Activated CD8-positive, alpha-beta memory T cell treated with anti-CD3 and anti-CD28 coated beads, Interleukin-2, amount 50 U/mL, for 48 hours (primary cell): ENCODE results near the gene CGB3.

Experiments used
- DNase-seq: peaks from one replicate; pipeline ENCODE4 v3.0.0-alpha.2; 2020

CGB3 gene

GRCh38 chr19:48985711-48986110, 38.4 kb downstream of the CGB3 start:
- no peak for DNase-seq

GRCh38 chr19:48982280-48982679, 41.9 kb downstream of the CGB3 start:
- no peak for DNase-seq

DNA sequence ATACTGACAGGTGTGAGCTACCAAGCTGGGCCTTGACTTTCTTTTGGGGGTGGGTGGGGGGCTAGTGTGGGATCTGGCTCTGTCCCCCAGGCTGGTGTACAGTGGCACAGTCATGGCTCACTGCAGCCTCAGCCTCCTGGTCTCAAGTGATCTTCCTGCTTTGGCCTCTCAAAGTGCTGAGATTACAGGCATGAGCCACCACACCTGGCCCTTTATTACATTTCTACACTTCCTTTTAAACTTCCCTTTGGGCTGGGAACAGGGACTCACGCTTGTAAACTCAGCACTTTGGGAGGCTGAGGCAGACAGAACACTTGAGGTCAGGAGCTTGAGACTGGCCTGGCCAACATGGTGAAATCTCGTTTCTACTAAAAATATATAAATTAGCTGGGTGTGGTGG, 47.1 kb downstream of the CGB3 start:
- DNase-seq, result no peak

- DNase-seq, result no peak
These were observed 47.9 kb downstream of the CGB3 start for GRCh38 chr19:48975947-48976847.
